Gastrocnemius medialis (tissue), 4 donors: ENCODE measurements around the gene TUFM. TPM values are rescaled to one million over a fixed set of nuclear protein-coding genes. Genes with fewer than 3 reads are reported as not detected.

Source experiments
- ATAC-seq, 2 donors: fragments of 150-250 bp; one replicate each; pipeline ENCODE4 v1.9.1; 2016
- DNase-seq, 2 donors: peaks; one replicate each; pipeline ENCODE4 v3.0.0-alpha.2; 2019
- H3K27ac ChIP-seq, 4 donors: fragments of 200-600 bp; sonication (generic); 1 replicate in 1 of 4; 2 replicates in 3 of 4; pipeline ENCODE4 v1.5.1; 2016 to 2018; ENCODE audit warnings: mild to moderate bottlenecking in 2 of 4, moderate library complexity in 1 of 4
- H3K27me3 ChIP-seq, 3 donors: fragments of 200-600 bp; sonication (generic) in 2 of 3; 1 replicate in 1 of 3; 2 replicates in 2 of 3; pipeline versions ENCODE4 v1.5.1 to v1.6.0; 2016 to 2019; ENCODE audit warnings: mild to moderate bottlenecking in 1 of 3, moderate library complexity in 1 of 3
- H3K36me3 ChIP-seq, 2 donors: fragments of 200-600 bp; sonication (generic) in 1 of 2; one replicate each; pipeline ENCODE4 v1.5.1; 2017 to 2018
- H3K4me1 ChIP-seq, 2 donors: fragments of 200-600 bp; sonication (generic) in 1 of 2; one replicate each; pipeline ENCODE4 v1.5.1; 2016 to 2017; ENCODE audit warnings: mild to moderate bottlenecking in 2 of 2
- H3K4me3 ChIP-seq, 4 donors: fragments of 200-600 bp; sonication (generic) in 3 of 4; 1 replicate in 1 of 4; 2 replicates in 3 of 4; pipeline ENCODE4 v1.5.1; 2016 to 2019; ENCODE audit warnings: mild to moderate bottlenecking in 2 of 4
- H3K9me3 ChIP-seq, 3 donors: fragments of 200-600 bp; sonication (generic) in 2 of 3; 1 replicate in 1 of 3; 2 replicates in 2 of 3; pipeline ENCODE4 v1.5.1; 2016 to 2019
- POLR2A ChIP-seq, 2 donors: fragments of 450-650 bp; IDR thresholded peaks; one replicate each; pipeline ENCODE4 v1.6.1; 2017; ENCODE audit warnings: antibody characterized with exemption in 2 of 2, mild to moderate bottlenecking in 2 of 2, moderate library complexity in 2 of 2
- in situ Hi-C, 4 donors: fragments of 200-750 bp; cut with MboI; loops; one replicate each; pipeline versions ENCODE4 v1.15.0 to v1.8.0; 2017; ENCODE audit warnings: low sequenced_read_pairs in 4 of 4
- intact Hi-C: fragments of 100-400 bp; cut with DNase I; formaldehyde crosslinking; loops from one replicate; pipeline ENCODE4 v1.15.1; 2023; ENCODE audit warnings: low total_unique reads
- total RNA-seq, 4 donors: library from RNA; depleted of rRNA; stranded (reverse); fragments of >200 nt; gene quantifications; one replicate each; pipeline versions ENCODE4 v1.1.0 to v1.2.3, GENCODE V29; 2016
- TF ChIP-seq, protein P1 (sequence below), 5 experiments: fragments of 450-650 bp in 3 of 5; fragments of 200-600 bp in 2 of 5; sonication (generic) in 2 of 5; IDR thresholded peaks in 4 of 5; conservative IDR thresholded peaks in 1 of 5; 1 replicate in 4 of 5; 2 replicates in 1 of 5; pipeline ENCODE4 v1.5.1; 2016 to 2019; ENCODE audit warnings: antibody characterized with exemption in 5 of 5, mild to moderate bottlenecking in 3 of 5, moderate library complexity in 3 of 5

The TUFM gene
- total RNA-seq, 4 donors from 2014 or later = 140 to 196 (median 167) TPM

DNA sequence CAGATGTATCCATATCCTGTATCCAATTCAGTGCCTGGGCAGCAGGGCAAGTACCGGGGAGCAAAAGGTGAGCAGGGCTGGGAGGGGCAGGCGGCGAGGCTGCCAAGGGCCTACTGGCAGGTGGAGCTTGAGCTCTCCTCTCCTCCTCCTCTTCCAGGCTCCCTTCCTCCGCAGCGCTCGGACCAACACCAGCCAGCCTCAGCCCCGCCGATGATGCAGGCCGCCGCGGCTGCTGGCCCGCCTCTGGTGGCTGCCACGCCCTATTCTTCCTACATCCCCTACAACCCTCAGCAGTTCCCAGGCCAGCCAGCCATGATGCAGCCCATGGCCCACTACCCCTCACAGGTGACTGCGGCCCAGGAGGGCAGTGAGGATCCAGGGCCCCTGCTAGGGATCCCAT lies 11.8 kb downstream of the TUFM start:
- intact Hi-C loops = no loop called here
- no peak for ATAC-seq
- no peak for DNase-seq
- no peak overlapping the region for H3K4me3 ChIP-seq
- no peaks in the 10 kb centered on the region for H3K9me3 ChIP-seq
- TF ChIP-seq POLR2A (IDR thresholded peaks at IDR 0.05) = no peak
- TF ChIP-seq, protein P1, sequence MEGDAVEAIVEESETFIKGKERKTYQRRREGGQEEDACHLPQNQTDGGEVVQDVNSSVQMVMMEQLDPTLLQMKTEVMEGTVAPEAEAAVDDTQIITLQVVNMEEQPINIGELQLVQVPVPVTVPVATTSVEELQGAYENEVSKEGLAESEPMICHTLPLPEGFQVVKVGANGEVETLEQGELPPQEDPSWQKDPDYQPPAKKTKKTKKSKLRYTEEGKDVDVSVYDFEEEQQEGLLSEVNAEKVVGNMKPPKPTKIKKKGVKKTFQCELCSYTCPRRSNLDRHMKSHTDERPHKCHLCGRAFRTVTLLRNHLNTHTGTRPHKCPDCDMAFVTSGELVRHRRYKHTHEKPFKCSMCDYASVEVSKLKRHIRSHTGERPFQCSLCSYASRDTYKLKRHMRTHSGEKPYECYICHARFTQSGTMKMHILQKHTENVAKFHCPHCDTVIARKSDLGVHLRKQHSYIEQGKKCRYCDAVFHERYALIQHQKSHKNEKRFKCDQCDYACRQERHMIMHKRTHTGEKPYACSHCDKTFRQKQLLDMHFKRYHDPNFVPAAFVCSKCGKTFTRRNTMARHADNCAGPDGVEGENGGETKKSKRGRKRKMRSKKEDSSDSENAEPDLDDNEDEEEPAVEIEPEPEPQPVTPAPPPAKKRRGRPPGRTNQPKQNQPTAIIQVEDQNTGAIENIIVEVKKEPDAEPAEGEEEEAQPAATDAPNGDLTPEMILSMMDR (IDR thresholded peaks at IDR 0.05 in 4 of 5, conservative IDR thresholded peaks at IDR 0.05 in 1 of 5) = no peak
- no peaks in the 10 kb centered on the region for H3K27me3 ChIP-seq
- H3K4me1 ChIP-seq = no peaks in the 10 kb centered on the region
- no peak overlapping the region for H3K27ac ChIP-seq
- peaks cover 0 to 79% of the 10 kb centered on the region in 2 donors for H3K36me3 ChIP-seq
- in situ Hi-C loops = loop anchor here in 1 of 4 donors (25.0 kb wide), 1 partner anchor 297 kb away; the partner anchor contains the start of gene NUPR1

DNA sequence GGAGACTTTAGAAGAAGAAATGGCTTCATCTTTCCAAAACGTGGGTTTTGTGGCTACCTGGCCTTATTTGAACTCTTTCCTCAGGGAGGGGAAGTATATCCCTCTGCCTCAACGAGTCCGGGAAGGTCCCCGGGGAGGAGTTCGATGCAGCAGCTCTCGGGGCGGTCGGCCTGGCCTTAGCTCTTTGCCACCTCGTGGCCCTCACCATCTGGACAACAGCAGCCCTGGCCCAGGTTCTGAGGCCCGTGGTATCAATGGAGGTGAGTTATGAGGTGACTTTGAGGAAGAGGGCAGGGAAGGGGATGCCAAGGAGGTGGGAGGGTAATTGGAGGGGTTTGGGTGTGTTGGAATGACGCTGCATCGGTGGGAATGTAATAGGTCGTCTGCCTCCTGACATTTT lies 15.6 kb downstream of the TUFM start:
- no peaks in the 10 kb centered on the region for H3K9me3 ChIP-seq
- intact Hi-C loops = no loop called here
- peaks cover 0 to 4% of the 10 kb centered on the region in 2 donors for H3K4me1 ChIP-seq
- no peak overlapping the region for H3K4me3 ChIP-seq
- H3K36me3 ChIP-seq = peaks cover 0 to 100% of the 10 kb centered on the region in 2 donors
- no peak overlapping the region for H3K27ac ChIP-seq
- H3K27me3 ChIP-seq = no peaks in the 10 kb centered on the region
- no peak for TF ChIP-seq POLR2A (IDR thresholded peaks at IDR 0.05)
- TF ChIP-seq, protein P1 (IDR thresholded peaks at IDR 0.05 in 4 of 5, conservative IDR thresholded peaks at IDR 0.05 in 1 of 5) = no peak
- in situ Hi-C loops = loop anchor here in 1 of 4 donors (25.0 kb wide), 1 partner anchor 293 kb away; the partner anchor contains the start of gene NUPR1
- DNase-seq (no peak), ATAC-seq (no peak)

DNA sequence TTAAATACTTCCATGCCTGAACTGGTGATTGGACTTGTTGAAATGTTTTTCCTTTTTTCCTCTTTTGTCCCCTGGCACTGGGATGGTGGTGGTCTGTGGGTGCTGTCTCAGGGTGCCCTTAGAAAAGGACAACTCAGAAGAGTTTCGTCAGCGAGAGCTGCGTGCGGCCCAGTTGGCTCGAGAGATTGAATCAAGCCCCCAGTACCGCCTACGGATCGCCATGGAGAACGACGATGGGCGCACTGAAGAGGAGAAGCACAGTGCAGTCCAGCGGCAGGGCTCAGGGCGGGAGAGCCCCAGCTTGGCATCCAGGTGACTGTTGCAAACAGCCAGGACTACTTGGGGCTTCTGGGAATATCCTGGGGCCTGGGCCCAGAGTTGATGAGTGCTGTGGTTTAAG lies 16.4 kb downstream of the TUFM start:
- Histone ChIP-seq H3K27ac (no peak overlapping the region), H3K9me3 (no peaks in the 10 kb centered on the region), H3K4me3 (no peak overlapping the region), H3K4me1 (peaks cover 7 to 12% of the 10 kb centered on the region in 2 donors), H3K36me3 (peaks cover 0 to 93% of the 10 kb centered on the region in 2 donors), H3K27me3 (no peaks in the 10 kb centered on the region)
- ATAC-seq (no peak), DNase-seq (no peak)
- intact Hi-C loops = no loop called here
- TF ChIP-seq, protein P1 (IDR thresholded peaks at IDR 0.05 in 4 of 5, conservative IDR thresholded peaks at IDR 0.05 in 1 of 5) = no peak
- no peak for TF ChIP-seq POLR2A (IDR thresholded peaks at IDR 0.05)
- in situ Hi-C loops = loop anchor here in 2 of 4 donors (10.0 to 25.0 kb wide), 2 partner anchors 115 to 292 kb away; partner anchors contain the start of gene NUPR1 (in 1 of the 2)

DNA sequence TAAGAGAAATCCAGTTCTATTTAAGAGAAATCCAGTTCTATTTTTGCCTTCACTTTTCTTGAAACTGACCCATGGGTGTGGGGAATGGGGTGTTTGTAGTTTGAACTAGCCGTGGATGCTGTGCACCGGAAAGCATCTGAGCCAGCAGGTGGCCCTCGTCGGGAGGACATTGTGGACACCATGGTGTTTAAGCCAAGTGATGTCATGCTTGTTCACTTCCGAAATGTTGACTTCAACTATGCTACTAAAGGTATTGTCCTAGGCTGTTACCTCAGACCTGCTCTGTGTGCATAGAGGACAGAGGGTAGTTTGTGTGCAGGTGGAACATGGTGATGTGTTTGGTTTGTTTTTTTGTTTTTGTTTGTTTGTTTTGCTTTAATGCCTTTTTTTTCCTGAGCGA lies 20.0 kb downstream of the TUFM start:
- intact Hi-C loops (no loop called here), in situ Hi-C loops (loop anchor here in 2 of 4 donors (10.0 to 25.0 kb wide), 2 partner anchors 119 to 289 kb away; partner anchors contain the start of gene NUPR1 (in 1 of the 2))
- no peak for DNase-seq
- Histone ChIP-seq H3K36me3 (peaks cover 0 to 57% of the 10 kb centered on the region in 2 donors), H3K27me3 (no peaks in the 10 kb centered on the region), H3K27ac (no peak overlapping the region), H3K4me3 (no peak overlapping the region), H3K9me3 (no peaks in the 10 kb centered on the region), H3K4me1 (peaks cover 20% of the 10 kb centered on the region in 2 donors)
- TF ChIP-seq POLR2A (IDR thresholded peaks at IDR 0.05) = no peak
- TF ChIP-seq, protein P1 (IDR thresholded peaks at IDR 0.05 in 4 of 5, conservative IDR thresholded peaks at IDR 0.05 in 1 of 5) = no peak
- ATAC-seq = no peak

DNA sequence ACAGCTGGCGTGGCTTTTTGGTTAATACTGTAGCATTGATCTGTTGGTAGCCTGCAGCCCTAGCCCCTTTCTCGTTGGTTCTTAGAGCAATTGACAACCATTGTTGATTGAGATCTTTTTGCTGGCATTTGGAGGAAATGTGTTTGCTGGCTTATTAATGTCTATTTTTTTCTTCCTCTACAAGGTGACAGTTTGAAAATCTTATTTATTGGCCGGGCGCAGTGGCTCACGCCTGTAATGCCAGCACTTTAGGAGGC lies 21.5 kb downstream of the TUFM start:
- peak overlapping the region; percentile 99 to 100 (median 100) for H3K27ac ChIP-seq
- ATAC-seq (no peak), DNase-seq (no peak)
- no peaks in the 10 kb centered on the region for H3K27me3 ChIP-seq
- no peak for TF ChIP-seq POLR2A (IDR thresholded peaks at IDR 0.05)
- TF ChIP-seq, protein P1 (IDR thresholded peaks at IDR 0.05 in 4 of 5, conservative IDR thresholded peaks at IDR 0.05 in 1 of 5) = no peak
- no peaks in the 10 kb centered on the region for H3K9me3 ChIP-seq
- peaks cover 0 to 42% of the 10 kb centered on the region in 2 donors for H3K36me3 ChIP-seq
- intact Hi-C loops (no loop called here), in situ Hi-C loops (loop anchor here in 3 of 4 donors (5.0 to 10.0 kb wide), 2 partner anchors 120 to 123 kb away; no protein-coding TSS in a partner anchor)
- peaks cover 20% of the 10 kb centered on the region in 2 donors for H3K4me1 ChIP-seq
- H3K4me3 ChIP-seq = peak overlapping the region; percentile 89 to 99 (median 96)
